Mesodermal cell (in vitro differentiated cells): ENCODE data around the gene TREX2.

ENCODE experiments used
- H3K27ac ChIP-seq: 2 replicates; pipeline ENCODE4 v1.7.0; 2013; ENCODE audit warnings: mild to moderate bottlenecking, low read depth, low read length, moderate library complexity; ENCODE audit not compliant: severe bottlenecking
- H3K36me3 ChIP-seq: 2 replicates; pipeline ENCODE4 v1.7.1; 2013; ENCODE audit warnings: mild to moderate bottlenecking, low read length, moderate library complexity; ENCODE audit not compliant: control insufficient read depth, insufficient read depth
- H3K4me1 ChIP-seq: one replicate; pipeline ENCODE4 v1.7.1; 2013; ENCODE audit warnings: mild to moderate bottlenecking, low read length; ENCODE audit not compliant: insufficient read depth, control insufficient read depth, poor library complexity, severe bottlenecking
- H3K4me3 ChIP-seq: 2 replicates; pipeline ENCODE4 v1.7.0; 2013; ENCODE audit warnings: low read length, control low read depth, mild to moderate bottlenecking; ENCODE audit not compliant: insufficient read depth, poor library complexity, severe bottlenecking; ENCODE audit errors: extremely low read depth
- H3K9me3 ChIP-seq: 2 replicates; pipeline ENCODE4 v1.7.1; 2013; ENCODE audit warnings: mild to moderate bottlenecking, low read length, moderate library complexity; ENCODE audit not compliant: control insufficient read depth
- WGBS, 2 experiments: methylation state at CpG; one replicate each; pipeline ENCODE4 v1.1.5; 2013; ENCODE audit warnings: missing lambda C conversion rate in 2 of 2; ENCODE audit not compliant: insufficient coverage in 2 of 2; 5-methylcytosine and 5-hydroxymethylcytosine counted together

The TREX2 gene

GRCh38 chrX:153488231-153488914 is 42.5 kb upstream of the TREX2 start:
- H3K4me1 ChIP-seq, result peaks cover 35% of the 10 kb centered on the region
- no peak overlapping the region for H3K4me3 ChIP-seq
- WGBS, 2 experiments, result 20 to 53% methylated on average over 1 to 6 of the region's 27 CpGs
- H3K9me3 ChIP-seq, result no peaks in the 10 kb centered on the region
- no peaks in the 10 kb centered on the region for H3K36me3 ChIP-seq
- peak overlapping the region; percentile 53 for H3K27ac ChIP-seq

GRCh38 chrX:153487590-153488071 is 41.8 kb upstream of the TREX2 start:
- Histone ChIP-seq H3K27ac (no peak overlapping the region), H3K9me3 (no peaks in the 10 kb centered on the region), H3K4me1 (peaks cover 28% of the 10 kb centered on the region), H3K36me3 (no peaks in the 10 kb centered on the region), H3K4me3 (no peak overlapping the region)
- 95 to 98% methylated on average over 6 to 8 of the region's 11 CpGs for WGBS, 2 experiments

- Histone ChIP-seq H3K4me3 (no peak overlapping the region), H3K9me3 (no peaks in the 10 kb centered on the region), H3K36me3 (no peaks in the 10 kb centered on the region), H3K27ac (no peak overlapping the region), H3K4me1 (peaks cover 15% of the 10 kb centered on the region)
- WGBS, 2 experiments, result 80 to 94% methylated on average over 3 of the region's 10 CpGs
These were observed 40.3 kb upstream of the TREX2 start for GRCh38 chrX:153486171-153486570.

- 83 to 91% methylated on average over 6 to 21 of the region's 30 CpGs for WGBS, 2 experiments
- no peaks in the 10 kb centered on the region for H3K9me3 ChIP-seq
- H3K36me3 ChIP-seq, result no peaks in the 10 kb centered on the region
- H3K27ac ChIP-seq, result no peak overlapping the region
- peaks cover 9% of the 10 kb centered on the region for H3K4me1 ChIP-seq
- H3K4me3 ChIP-seq, result no peak overlapping the region
These were observed 39.7 kb upstream of the TREX2 start for GRCh38 chrX:153485396-153486080.

GRCh38 chrX:153482376-153483015 is 36.6 kb upstream of the TREX2 start:
- no peaks in the 10 kb centered on the region for H3K9me3 ChIP-seq
- 88 to 89% methylated on average over 4 to 13 of the region's 23 CpGs for WGBS, 2 experiments
- H3K36me3 ChIP-seq, result no peaks in the 10 kb centered on the region
- H3K27ac ChIP-seq, result no peak overlapping the region
- no peak overlapping the region for H3K4me3 ChIP-seq
- peaks cover 5% of the 10 kb centered on the region for H3K4me1 ChIP-seq

GRCh38 chrX:153481043-153481442 is 35.2 kb upstream of the TREX2 start:
- H3K4me1 ChIP-seq, result peaks cover 9% of the 10 kb centered on the region
- WGBS, 2 experiments, result 79 to 97% methylated on average over 3 to 7 of the region's 13 CpGs
- H3K27ac ChIP-seq, result no peak overlapping the region
- no peaks in the 10 kb centered on the region for H3K36me3 ChIP-seq
- no peak overlapping the region for H3K4me3 ChIP-seq
- H3K9me3 ChIP-seq, result no peaks in the 10 kb centered on the region

GRCh38 chrX:153478746-153479145 is 32.9 kb upstream of the TREX2 start:
- Histone ChIP-seq H3K4me3 (no peak overlapping the region), H3K9me3 (no peaks in the 10 kb centered on the region), H3K36me3 (no peaks in the 10 kb centered on the region), H3K27ac (no peak overlapping the region), H3K4me1 (peaks cover 9% of the 10 kb centered on the region)
- WGBS, 2 experiments, result 80 to 100% methylated on average over 3 of the region's 16 CpGs

GRCh38 chrX:153477901-153478300 is 32.0 kb upstream of the TREX2 start:
- Histone ChIP-seq H3K9me3 (no peaks in the 10 kb centered on the region), H3K27ac (no peak overlapping the region), H3K4me3 (no peak overlapping the region), H3K4me1 (peaks cover 9% of the 10 kb centered on the region), H3K36me3 (no peaks in the 10 kb centered on the region)
- WGBS, 2 experiments, result 85% methylated on average over 5 of the region's 9 CpGs; no CpG with 5 or more reads in 1 of the 2 experiments

- peaks cover 9% of the 10 kb centered on the region for H3K4me1 ChIP-seq
- 79 to 83% methylated on average over 2 to 9 of the region's 11 CpGs for WGBS, 2 experiments
- H3K27ac ChIP-seq, result no peak overlapping the region
- no peaks in the 10 kb centered on the region for H3K9me3 ChIP-seq
- no peak overlapping the region for H3K4me3 ChIP-seq
- H3K36me3 ChIP-seq, result no peaks in the 10 kb centered on the region
These were observed 31.6 kb upstream of the TREX2 start for GRCh38 chrX:153477364-153477857.

GRCh38 chrX:153476666-153477363 is 31.0 kb upstream of the TREX2 start:
- H3K27ac ChIP-seq, result peak overlapping the region; percentile 41
- H3K9me3 ChIP-seq, result no peaks in the 10 kb centered on the region
- H3K36me3 ChIP-seq, result no peaks in the 10 kb centered on the region
- WGBS, 2 experiments, result no CpG with 5 or more reads among the region's 16 CpGs
- H3K4me1 ChIP-seq, result peaks cover 9% of the 10 kb centered on the region
- no peak overlapping the region for H3K4me3 ChIP-seq
